H1 (cell line): ENCODE results near the gene DNAJC7. TPM values are rescaled to one million over a fixed set of nuclear protein-coding genes. Genes with fewer than 3 reads are reported as not detected.

ENCODE experiments used
- CTCF ChIA-PET: fragments of 300-600 bp; sonication (Branson Sonifier 250); formaldehyde crosslinking; loops from one replicate; lab custom pipeline; 2021; ENCODE audit not compliant: partially characterized antibody; lab: Charles Lee
- POLR2A ChIA-PET: fragments of 300-600 bp; sonication (Branson Sonifier 250); formaldehyde crosslinking; loops from one replicate; lab custom pipeline; 2021; ENCODE audit warnings: inconsistent platforms; ENCODE audit not compliant: partially characterized antibody; lab: Charles Lee
- DNase-seq, 2 experiments: peaks; one replicate each; pipeline versions ENCODE4 v3.0.0 to v3.0.0-alpha.2; 2010 to 2022; ENCODE audit warnings: low spot score in 2 of 2, low read depth in 1 of 2, mixed read lengths in 1 of 2
- FAIRE-seq: peaks from 2 replicates; lab custom pipeline; 2011; peaks lifted over from hg19 to GRCh38; lab: Jason Lieb, UNC
- H2AFZ ChIP-seq: 2 replicates; pipeline ENCODE4 v1.8.1; 2012; ENCODE audit warnings: low read length, inconsistent platforms
- H2AK5ac ChIP-seq: 2 replicates; pipeline ENCODE4 v1.6.1; 2013; ENCODE audit warnings: low read depth, low read length
- H2BK120ac ChIP-seq: replicated peaks from 2 replicates; pipeline ENCODE3; 2013; ENCODE audit warnings: low read depth, low read length, inconsistent platforms
- H2BK12ac ChIP-seq: 2 replicates; pipeline ENCODE4 v1.6.1; 2013; ENCODE audit warnings: low read depth, low read length
- H2BK15ac ChIP-seq: 2 replicates; pipeline ENCODE4 v1.6.1; 2013; ENCODE audit warnings: low read length
- H2BK20ac ChIP-seq: 2 replicates; pipeline ENCODE4 v1.6.1; 2013; ENCODE audit warnings: low read length
- H2BK5ac ChIP-seq: 2 replicates; pipeline ENCODE4 v1.6.1; 2013; ENCODE audit warnings: low read depth, low read length
- H3K14ac ChIP-seq: 2 replicates; pipeline ENCODE4 v1.6.1; 2013; ENCODE audit warnings: inconsistent platforms; ENCODE audit not compliant: insufficient read length
- H3K18ac ChIP-seq: 2 replicates; pipeline ENCODE4 v1.6.1; 2013; ENCODE audit warnings: low read length; ENCODE audit errors: extremely low read depth
- H3K23ac ChIP-seq: 2 replicates; pipeline ENCODE4 v1.6.1; 2013; ENCODE audit warnings: inconsistent platforms; ENCODE audit not compliant: insufficient read length
- H3K23me2 ChIP-seq: 2 replicates; pipeline ENCODE4 v1.6.1; 2013; ENCODE audit warnings: low read depth, low read length
- H3K27ac ChIP-seq: 2 replicates; pipeline ENCODE4 v1.6.1; 2011; ENCODE audit warnings: low read depth, low read length, inconsistent platforms
- H3K27me3 ChIP-seq, 4 experiments: replicated peaks in 1 of 4; 1 replicate in 1 of 4; 2 replicates in 3 of 4; pipeline versions ENCODE4 v1.6.1 to v1.8.1; 2011 to 2013; ENCODE audit warnings: low read length in 3 of 4, mild to moderate bottlenecking in 3 of 4, inconsistent platforms in 2 of 4, mixed read lengths in 2 of 4, moderate library complexity in 1 of 4; ENCODE audit not compliant: control insufficient read depth in 3 of 4, insufficient read depth in 3 of 4; ENCODE audit errors: extremely low read depth in 1 of 4
- H3K36me3 ChIP-seq, 4 experiments: 2 replicates each; pipeline versions ENCODE4 v1.6.1 to v1.8.1; 2011 to 2013; ENCODE audit warnings: mild to moderate bottlenecking in 4 of 4, low read length in 3 of 4, moderate library complexity in 2 of 4, control low read depth in 1 of 4, inconsistent platforms in 1 of 4; ENCODE audit not compliant: insufficient read depth in 4 of 4, control insufficient read depth in 2 of 4
- H3K4ac ChIP-seq: replicated peaks from 2 replicates; pipeline ENCODE3; 2013; ENCODE audit warnings: low read length, low read depth, mixed read lengths, inconsistent platforms; ENCODE audit not compliant: insufficient read length
- H3K4me1 ChIP-seq, 4 experiments: replicated peaks in 1 of 4; 1 replicate in 1 of 4; 2 replicates in 3 of 4; pipeline versions ENCODE4 v1.6.1 to v1.8.1; 2011 to 2013; ENCODE audit warnings: low read length in 3 of 4, inconsistent platforms in 2 of 4, mixed read lengths in 1 of 4; ENCODE audit not compliant: insufficient read depth in 4 of 4, control insufficient read depth in 3 of 4
- H3K4me2 ChIP-seq, 2 experiments: 2 replicates each; pipeline versions ENCODE4 v1.6.1 to v1.8.1; 2011 to 2013; ENCODE audit warnings: low read depth in 2 of 2, low read length in 2 of 2, control low read depth in 1 of 2, inconsistent platforms in 1 of 2, mild to moderate bottlenecking in 1 of 2; ENCODE audit not compliant: insufficient read depth in 1 of 2
- H3K4me3 ChIP-seq, 4 experiments: fragments of 200-600, 300-600 bp in 1 of 4; sonication (generic), shearing (Covaris generic), sonication (Bioruptor Twin) in 1 of 4; 2 replicates each; pipeline versions ENCODE4 v1.5.1 to v1.8.1; 2011 to 2016; ENCODE audit warnings: low read length in 4 of 4, low read depth in 3 of 4, control low read depth in 2 of 4, inconsistent platforms in 2 of 4, mild to moderate bottlenecking in 2 of 4, mixed read lengths in 1 of 4, moderate library complexity in 1 of 4; ENCODE audit not compliant: insufficient read depth in 2 of 4; ENCODE audit errors: extremely low read depth in 1 of 4
- H3K56ac ChIP-seq: replicated peaks from 2 replicates; pipeline ENCODE3; 2013; ENCODE audit warnings: low read depth, mild to moderate bottlenecking, mixed read lengths, low read length, inconsistent platforms; ENCODE audit not compliant: insufficient read length
- H3K79me1 ChIP-seq: 2 replicates; pipeline ENCODE4 v1.6.1; 2013; ENCODE audit warnings: low read depth, low read length, control low read depth
- H3K79me2 ChIP-seq, 2 experiments: 2 replicates each; pipeline versions ENCODE4 v1.6.1 to v1.8.1; 2012 to 2013; ENCODE audit warnings: low read length in 2 of 2, mild to moderate bottlenecking in 2 of 2, inconsistent platforms in 1 of 2; ENCODE audit not compliant: insufficient read depth in 2 of 2, control insufficient read depth in 1 of 2
- H3K9ac ChIP-seq, 4 experiments: replicated peaks in 1 of 4; 1 replicate in 1 of 4; 2 replicates in 3 of 4; pipeline versions ENCODE4 v1.6.1 to v1.8.1; 2011 to 2013; ENCODE audit warnings: low read depth in 3 of 4, low read length in 3 of 4, control low read depth in 2 of 4, mild to moderate bottlenecking in 2 of 4, moderate library complexity in 2 of 4, inconsistent platforms in 1 of 4; ENCODE audit errors: extremely low read depth in 1 of 4
- H3K9me3 ChIP-seq, 2 experiments: 2 replicates each; pipeline versions ENCODE4 v1.6.1 to v1.8.1; 2012 to 2013; ENCODE audit warnings: mild to moderate bottlenecking in 2 of 2, moderate library complexity in 2 of 2, control low read depth in 1 of 2, inconsistent platforms in 1 of 2, low read depth in 1 of 2, low read length in 1 of 2, mixed read lengths in 1 of 2; ENCODE audit not compliant: insufficient read depth in 2 of 2
- H4K20me1 ChIP-seq, 2 experiments: replicated peaks in 1 of 2; 2 replicates each; pipeline versions ENCODE3 to v1.8.1; 2011 to 2013; ENCODE audit warnings: inconsistent platforms in 2 of 2, low read length in 2 of 2, mild to moderate bottlenecking in 1 of 2; ENCODE audit not compliant: insufficient read depth in 2 of 2, control insufficient read depth in 1 of 2
- H4K5ac ChIP-seq: 2 replicates; pipeline ENCODE4 v1.6.1; 2013; ENCODE audit warnings: low read length, low read depth, mixed read lengths, inconsistent platforms; ENCODE audit not compliant: insufficient read length
- H4K8ac ChIP-seq: 2 replicates; pipeline ENCODE4 v1.8.0; 2013; ENCODE audit warnings: mild to moderate bottlenecking, moderate library complexity, low read length, inconsistent platforms; ENCODE audit not compliant: insufficient read depth; ENCODE audit errors: extremely low read depth
- H4K91ac ChIP-seq: replicated peaks from 2 replicates; pipeline ENCODE3; 2013; ENCODE audit warnings: low read length, mixed read lengths, inconsistent platforms; ENCODE audit not compliant: insufficient read length
- GABPA ChIP-seq: IDR thresholded peaks from 2 replicates; pipeline ENCODE4 v1.6.1; 2011; ENCODE audit warnings: mild to moderate bottlenecking, low read length, moderate library complexity, borderline replicate concordance; ENCODE audit not compliant: insufficient read depth
- NRF1 ChIP-seq: IDR thresholded peaks from 2 replicates; pipeline ENCODE4 v1.6.1; 2011; ENCODE audit warnings: mild to moderate bottlenecking, low read depth, low read length, improper control_type of control experiment
- POLR2AphosphoS5 ChIP-seq: IDR thresholded peaks from 2 replicates; pipeline ENCODE4 v1.6.1; 2011; ENCODE audit warnings: low read depth, low read length
- RBBP5 ChIP-seq: IDR thresholded peaks from 2 replicates; pipeline ENCODE4 v1.7.1; 2012; ENCODE audit warnings: low read depth, mild to moderate bottlenecking, inconsistent platforms, low read length, moderate library complexity, borderline replicate concordance
- RNF2 ChIP-seq: fragments of 200-900, 300-1000 bp; sonication (generic); IDR thresholded peaks from 2 replicates; pipeline ENCODE4 v1.7.1; 2016; ENCODE audit warnings: borderline replicate concordance, low read depth, mild to moderate bottlenecking, antibody characterized with exemption, low read length; ENCODE audit not compliant: poor library complexity, severe bottlenecking; ENCODE audit errors: missing control alignments
- SIRT6 ChIP-seq: IDR thresholded peaks from one replicate; pipeline ENCODE4 v1.7.1; 2012; ENCODE audit warnings: low read length, inconsistent platforms
- SP4 ChIP-seq: IDR thresholded peaks from 2 replicates; pipeline ENCODE4 v1.6.1; 2012; ENCODE audit warnings: low read length, inconsistent platforms
- SRF ChIP-seq: IDR thresholded peaks from 2 replicates; pipeline ENCODE4 v1.6.1; 2011; ENCODE audit warnings: mild to moderate bottlenecking, low read depth, low read length, moderate library complexity
- TEAD4 ChIP-seq: IDR thresholded peaks from 2 replicates; pipeline ENCODE4 v1.6.1; 2012; ENCODE audit warnings: low read depth, low read length, inconsistent platforms, mixed read lengths
- WGBS, 2 experiments: shearing (Covaris generic) in 1 of 2; methylation state at CpG; one replicate each; pipeline versions ENCODE4 v1.1.6 to v1.1.7; 2013 to 2015; ENCODE audit warnings: low lambda C conversion rate in 2 of 2, mixed read lengths in 2 of 2, inconsistent platforms in 1 of 2, low coverage in 1 of 2, missing lambda C conversion rate in 1 of 2; ENCODE audit not compliant: insufficient replicate concordance in 2 of 2, insufficient coverage in 1 of 2, insufficient read length in 1 of 2; ENCODE audit errors: extremely low coverage in 1 of 2, missing lambda C conversion rate in 1 of 2; 5-methylcytosine and 5-hydroxymethylcytosine counted together
- polyA plus RNA-seq, 7 experiments: library from polyadenylated mRNA; depleted of rRNA in 3 of 7; stranded (reverse) in 5 of 7; unstranded in 2 of 7; fragments of >200 nt in 5 of 7; fragments of 200-250 nt in 2 of 7; gene quantifications; 1 replicate in 5 of 7; 2 replicates in 1 of 7; 4 replicates in 1 of 7; pipeline versions ENCODE4 v1.2.1 to v1.2.3, GENCODE V29; 2011 to 2013; ENCODE audit warnings: missing spikeins in 2 of 7, mixed read lengths in 2 of 7
- total RNA-seq: library from RNA; stranded (reverse); fragmentation: NEBNext Ultra II Directional; extraction: Animal tissue kit (Norgen Biotek cat#: 25700); gene quantifications from 2 replicates; pipeline ENCODE4 v1.2.1, GENCODE V29; 2021

The DNAJC7 gene
- total and polyA plus RNA-seq, 2 of the 8 experiments (the other 6 are each of a cell fraction or from before 2014, with no cell fraction given): 31.0 to 148 TPM

- no peak for DNase-seq
- Histone ChIP-seq H3K9me3 (no peaks in the 10 kb centered on the region), H2BK12ac (no peak overlapping the region), H3K23ac (no peak overlapping the region), H3K79me1 (peaks cover 3% of the 10 kb centered on the region; the same call in 1 of the 2 replicates), H3K79me2 (no peaks in the 10 kb centered on the region), H3K23me2 (peaks cover 2% of the 10 kb centered on the region; the same call in 1 of the 2 replicates), H3K4me2 (no peak overlapping the region), H3K36me3 (peaks cover 23 to 51% (median 46%) of the 10 kb centered on the region in 4 experiments), H3K4me1 (peaks cover 0 to 5% (median 2%) of the 10 kb centered on the region in 4 experiments; a peak in 5 of 7 replicates), H2BK5ac (no peak overlapping the region), H2AK5ac (no peak overlapping the region), H2BK15ac (no peak overlapping the region), H4K5ac (no peak overlapping the region), H4K20me1 (peaks cover 2 to 19% of the 10 kb centered on the region in 2 experiments), H2AFZ (no peak overlapping the region), H3K27me3 (no peaks in the 10 kb centered on the region), H3K4me3 (no peak overlapping the region), H3K27ac (no peak overlapping the region), H2BK20ac (no peak overlapping the region), H3K9ac (no peak overlapping the region), H4K91ac (no peak overlapping the region), H4K8ac (peak overlapping the region; percentile 59; the same call in 1 of the 2 replicates), H3K14ac (no peak overlapping the region), H3K4ac (no peak overlapping the region), H3K56ac (no peak overlapping the region), H2BK120ac (no peak overlapping the region), H3K18ac (no peak overlapping the region)
- POLR2A ChIA-PET: interaction anchor here (0.8 to 1.9 kb wide), 8 partner anchors 11 to 107 kb away, joined by 3 to 6 read pairs (median 4); partner anchors contain the start of gene KLHL11
- TF ChIP-seq SP4: no peak
- TF ChIP-seq TEAD4: no peak
- no peak for TF ChIP-seq SRF
- TF ChIP-seq NRF1: no peak
- TF ChIP-seq RNF2: no peak
- no peak for TF ChIP-seq SIRT6
- no peak for TF ChIP-seq RBBP5
- no peak; the same call in 1 of the 2 replicates for TF ChIP-seq POLR2AphosphoS5
- no peak for TF ChIP-seq GABPA
- CTCF ChIA-PET: interaction anchor here (6.5 kb wide), 1 partner anchor 8 kb away, joined by 60 read pairs; the partner anchor contains the start of gene CNP
- 88% methylated on average over 17 of the region's 18 CpGs; no CpG with 5 or more reads in 1 of the 2 experiments for WGBS, 2 experiments
- FAIRE-seq: no peak
These were observed 45.3 kb downstream of the DNAJC7 start for GRCh38 chr17:41971721-41972523.
